Measurements from ENCODE around the gene DNAJC25.
A peak's percentile ranks its signal among the peaks of the same experiment; 100 is the strongest.
"Not testable (repeated sequence)": the region's sequence is repeated elsewhere in the genome, so short reads cannot be mapped to it uniquely, and the experiment has no call there.

The DNAJC25 gene

DNA sequence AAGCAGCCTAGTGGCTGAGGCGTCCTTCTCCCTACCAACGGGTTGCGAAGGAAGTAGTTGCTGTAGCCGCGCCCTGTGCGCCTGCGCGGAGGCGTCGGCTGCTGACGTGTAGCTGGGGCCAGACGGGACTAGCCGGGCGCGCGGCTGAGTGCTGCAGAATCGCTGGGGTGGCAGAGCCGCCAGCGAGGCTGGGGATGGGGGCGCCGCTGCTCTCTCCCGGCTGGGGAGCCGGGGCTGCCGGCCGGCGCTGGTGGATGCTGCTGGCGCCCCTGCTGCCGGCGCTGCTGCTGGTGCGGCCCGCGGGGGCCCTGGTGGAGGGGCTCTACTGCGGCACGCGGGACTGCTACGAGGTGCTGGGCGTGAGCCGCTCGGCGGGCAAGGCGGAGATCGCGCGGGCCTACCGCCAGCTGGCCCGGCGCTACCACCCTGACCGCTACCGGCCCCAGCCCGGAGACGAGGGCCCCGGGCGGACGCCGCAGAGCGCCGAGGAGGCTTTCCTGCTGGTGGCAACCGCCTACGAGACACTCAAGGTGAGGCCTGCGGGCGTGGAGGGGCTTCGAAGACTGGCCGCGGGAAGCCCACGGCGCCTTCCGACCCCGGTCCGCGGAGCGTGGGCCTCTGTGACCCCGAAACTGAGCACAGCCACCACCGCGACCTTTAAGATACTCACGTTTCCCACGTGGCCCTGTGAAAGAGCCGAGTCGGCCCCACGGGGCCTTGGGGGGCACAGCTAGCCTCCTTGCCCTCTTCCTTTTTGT lies at the start of gene DNAJC25:
Gene DNAJC25, plus strand, starts transcription at position 121 of the 758 bp plus-strand sequence. Its CDS starts 74 bp downstream, at position 195.
- DNase-seq: peak; percentile 97

- DNase-seq: no peak
Observed at GRCh38 chr9:111582888-111583287, 48.2 kb upstream of the DNAJC25 start.

GRCh38 chr9:111586378-111586777 lies 44.8 kb upstream of the DNAJC25 start:
- no peak for DNase-seq

- DNase-seq: no peak
Observed at GRCh38 chr9:111588846-111589245, 42.3 kb upstream of the DNAJC25 start.

DNA sequence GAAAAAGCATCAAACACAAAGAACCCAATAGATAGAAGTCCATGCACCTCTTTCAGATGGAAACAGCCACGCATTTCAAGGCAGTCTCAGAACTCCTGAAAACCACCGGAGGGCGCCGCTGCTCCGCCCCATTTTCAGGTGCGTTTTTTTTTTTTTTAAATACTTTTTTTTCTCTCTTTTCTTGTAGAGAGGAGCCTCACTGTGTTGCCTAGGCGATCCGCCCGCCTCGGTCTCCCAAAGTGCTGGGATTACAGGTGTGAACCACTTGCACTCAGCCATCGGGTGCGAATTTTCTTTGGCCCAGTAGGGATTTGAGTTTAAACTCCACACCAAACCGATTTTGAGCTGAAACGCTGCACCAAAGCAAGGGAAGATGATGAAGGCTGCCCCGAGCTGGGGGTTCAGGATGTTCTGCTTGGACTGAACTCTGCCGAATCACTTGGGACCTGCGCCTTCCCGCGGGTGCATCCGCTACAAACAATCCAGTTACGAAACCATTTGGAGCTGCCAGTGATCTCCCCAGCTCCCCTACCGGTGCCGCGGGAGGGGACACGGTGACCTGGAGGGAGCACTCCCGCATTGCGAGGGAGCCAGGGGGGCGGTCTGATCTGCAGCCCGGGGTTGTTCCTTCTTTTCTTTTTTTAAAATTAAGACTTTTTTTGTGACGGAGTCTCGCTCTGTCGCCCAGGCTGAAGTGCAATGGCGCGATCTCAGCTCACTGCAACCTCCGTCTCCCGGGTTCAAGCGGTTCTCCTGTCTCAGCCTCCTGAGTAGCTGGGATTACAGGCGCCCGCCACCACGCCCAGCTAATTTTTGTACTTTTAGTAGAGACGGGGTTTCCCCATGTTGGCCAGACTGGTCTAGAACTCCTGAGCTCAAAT lies 33.0 kb upstream of the DNAJC25 start:
- peak; percentile 78 for DNase-seq

GRCh38 chr9:111598733-111599091 lies 32.4 kb upstream of the DNAJC25 start:
- DNase-seq: peak; percentile 3

- peak; percentile 19 for DNase-seq
Observed at GRCh38 chr9:111599092-111599954, 31.8 kb upstream of the DNAJC25 start, which contains the start of gene PTGR1. TSS of gene PTGR1 (minus strand) at chr9:111599647. CDS start at chr9:111597422, 2,225 bp downstream.

DNA sequence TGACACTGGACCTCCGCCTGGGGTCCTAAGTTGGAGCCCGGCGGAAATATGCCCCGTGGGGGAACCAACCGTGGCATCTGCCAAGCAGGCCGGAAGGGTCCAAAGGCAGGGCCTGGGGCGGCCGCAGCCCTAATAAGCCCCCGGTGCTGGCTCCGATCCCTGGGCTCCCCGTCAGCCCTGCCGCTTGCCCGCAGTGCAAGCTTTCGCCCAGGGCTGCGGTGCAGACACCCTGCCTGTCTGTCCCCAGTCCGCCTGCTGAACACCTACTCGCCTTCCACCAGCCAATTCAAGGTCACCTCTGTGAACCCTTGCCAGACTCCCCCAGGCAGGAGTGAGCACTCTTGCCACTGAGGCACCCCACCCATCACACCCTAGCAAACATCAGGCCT lies 31.2 kb upstream of the DNAJC25 start:
- DNase-seq: no peak

DNA sequence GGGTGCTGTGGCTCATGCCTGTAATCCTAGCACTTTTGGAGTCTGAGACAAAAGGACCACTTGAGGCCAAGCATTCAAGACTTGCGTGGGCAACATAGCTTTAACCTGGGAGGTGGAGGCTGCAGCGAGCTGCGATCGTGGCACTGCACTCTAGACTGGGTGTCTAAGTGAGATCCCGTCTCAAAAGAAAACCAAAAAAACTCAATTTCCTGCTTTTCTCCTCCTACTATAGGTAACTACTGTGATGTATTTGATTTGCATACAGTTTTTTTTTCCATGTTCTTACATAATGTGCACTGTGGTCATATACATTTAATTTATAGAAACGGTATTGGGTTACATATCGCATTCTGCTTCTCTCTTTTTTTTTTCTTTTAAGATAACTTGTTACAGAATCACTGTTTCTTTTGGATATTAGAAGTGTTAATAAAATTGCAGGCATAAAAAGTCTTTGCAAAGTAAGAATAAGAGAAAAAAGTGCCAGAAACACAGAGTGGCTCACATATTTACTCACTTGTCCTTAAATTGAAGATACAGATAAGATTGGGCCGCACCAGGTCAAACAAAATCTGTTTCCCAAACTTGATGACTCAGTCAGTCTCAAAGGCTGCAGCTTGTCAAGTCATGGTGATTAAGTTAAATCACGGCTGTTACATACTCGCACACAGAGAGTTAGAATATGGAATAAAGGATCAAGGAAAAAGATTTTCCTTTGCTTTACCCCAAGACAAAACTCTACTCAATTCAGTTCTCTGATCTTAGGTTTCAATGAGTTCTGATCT lies 29.7 kb upstream of the DNAJC25 start:
- no peak for DNase-seq

DNA sequence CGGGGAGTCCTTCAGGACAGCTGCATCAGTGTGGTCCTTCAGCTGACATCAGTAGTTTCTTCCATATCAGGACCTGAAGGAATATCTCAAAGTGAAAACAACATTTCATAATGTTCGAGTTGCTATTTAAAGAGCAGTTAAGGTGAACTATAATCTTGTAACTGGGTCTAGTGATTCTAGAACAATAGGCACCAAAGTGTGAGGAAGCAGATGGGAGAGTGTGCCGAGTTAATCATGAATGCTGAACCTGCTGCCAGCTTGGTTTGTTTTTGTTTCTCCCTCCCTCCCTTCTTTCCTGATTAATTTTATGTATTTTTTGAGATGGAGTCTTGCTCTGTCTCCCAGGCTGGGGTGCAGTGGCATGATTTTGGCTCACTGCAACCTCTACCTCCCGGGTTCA lies 28.1 kb upstream of the DNAJC25 start:
- DNase-seq: no peak

DNA sequence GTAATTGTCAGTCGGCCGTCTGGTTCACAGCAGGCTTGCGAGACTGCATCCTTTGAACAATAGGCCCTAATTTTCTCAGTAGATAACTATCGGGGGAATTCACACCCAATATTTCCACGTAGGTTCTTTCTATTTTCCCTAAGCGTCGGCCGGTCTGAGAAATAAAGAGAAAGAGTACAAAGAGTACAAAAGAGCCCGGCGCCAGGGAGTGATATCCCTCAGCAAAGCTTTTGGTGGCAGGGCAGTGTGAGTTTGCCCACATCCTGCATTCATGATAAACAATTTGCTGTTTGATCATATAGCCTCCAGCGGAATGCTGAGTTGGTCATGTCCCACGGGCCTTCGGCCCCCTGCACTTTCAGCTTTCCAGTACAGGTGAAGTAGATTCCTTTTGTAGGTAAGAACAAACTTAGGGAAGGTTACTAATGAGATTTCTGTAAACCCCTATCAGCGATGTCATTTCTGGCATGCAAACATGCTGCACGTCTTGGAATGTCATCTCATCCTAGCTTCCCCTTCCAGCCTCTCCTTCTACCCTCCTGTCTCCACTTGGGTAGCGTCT lies 27.0 kb upstream of the DNAJC25 start:
- DNase-seq: no peak

GRCh38 chr9:111605041-111605559 lies 26.0 kb upstream of the DNAJC25 start:
- DNase-seq: no peak

GRCh38 chr9:111610149-111610548 lies 21.0 kb upstream of the DNAJC25 start:
- no peak for DNase-seq

- DNase-seq: no peak
Observed at GRCh38 chr9:111610845-111611244, 20.3 kb upstream of the DNAJC25 start.

GRCh38 chr9:111613436-111614040 lies 17.6 kb upstream of the DNAJC25 start:
- no peak for DNase-seq

DNA sequence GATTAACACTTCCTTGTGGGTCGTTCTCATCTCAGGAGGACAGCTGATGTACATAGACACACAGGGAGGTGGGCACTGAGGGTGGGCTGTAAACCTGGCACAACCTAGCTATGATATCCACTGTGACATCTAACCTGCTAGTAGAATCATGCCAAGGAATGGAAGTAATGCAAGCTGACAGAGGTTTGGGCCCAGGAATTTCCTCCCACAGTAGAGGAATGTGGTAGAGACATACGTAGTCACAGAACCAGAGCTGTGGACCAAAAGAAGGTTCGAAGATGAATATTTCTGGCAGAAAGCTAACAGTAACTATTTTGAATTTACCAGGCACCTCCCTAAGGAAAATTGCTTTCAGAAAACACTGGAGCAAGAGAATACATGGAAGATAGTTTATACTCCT lies 15.2 kb upstream of the DNAJC25 start:
- DNase-seq: no peak

DNA sequence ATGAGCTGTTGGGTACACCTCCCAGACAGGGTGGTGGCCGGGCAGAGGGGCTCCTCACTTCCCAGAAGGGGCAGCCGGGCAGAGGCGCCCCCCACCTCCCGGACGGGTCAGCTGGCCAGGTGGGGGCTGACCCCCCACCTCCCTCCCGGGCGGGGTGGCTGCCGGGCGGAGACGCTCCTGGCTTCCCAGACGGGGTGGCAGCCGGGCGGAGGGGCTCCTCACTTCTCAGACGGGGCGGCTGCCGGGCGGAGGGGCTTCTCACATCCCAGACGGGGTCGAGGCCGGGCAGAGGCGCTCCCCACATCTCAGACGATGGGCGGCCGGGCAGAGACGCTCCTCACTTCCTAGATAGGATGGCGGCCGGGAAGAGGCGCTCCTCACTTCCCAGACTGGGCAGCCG lies 13.8 kb upstream of the DNAJC25 start:
- not testable (repeated sequence) for DNase-seq

GRCh38 chr9:111621895-111622480 lies 9.1 kb upstream of the DNAJC25 start:
- peak; percentile 34 for DNase-seq

DNA sequence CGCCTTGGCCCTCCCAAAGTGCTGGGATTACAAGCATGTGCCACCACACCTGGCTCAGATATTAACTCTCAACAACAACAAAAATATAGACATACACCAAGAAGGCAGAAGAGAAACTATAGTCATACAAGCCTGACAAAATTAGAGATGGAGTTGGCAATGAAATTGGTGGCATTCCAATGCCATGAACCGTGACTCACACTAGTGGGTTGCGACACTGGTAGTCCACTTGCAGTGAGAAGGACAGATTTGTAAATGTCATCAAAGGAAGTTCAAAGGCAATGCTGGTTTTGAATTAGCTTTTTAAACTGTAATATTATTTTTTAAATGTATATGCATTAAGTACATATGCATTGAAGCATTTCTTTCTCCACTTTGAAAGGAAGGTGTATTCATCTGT lies 8.5 kb upstream of the DNAJC25 start:
- no peak for DNase-seq

GRCh38 chr9:111627260-111627963 lies 3.7 kb upstream of the DNAJC25 start:
- no peak for DNase-seq
